GM23248 (cell line): ENCODE measurements around the gene KCNG4. TPM values are rescaled to one million over a fixed set of nuclear protein-coding genes. Genes with fewer than 3 reads are reported as not detected.
A peak's percentile ranks its signal among the peaks of the same experiment; 100 is the strongest.
"Not testable (repeated sequence)": the region's sequence is repeated elsewhere in the genome, so short reads cannot be mapped to it uniquely, and the experiment has no call there.

Experiments used
- DNase-seq: peaks from one replicate; pipeline ENCODE4 v3.0.0-alpha.2; 2015
- H2AFZ ChIP-seq: fragments of 200-600 bp; sonication (generic); 2 replicates; pipeline ENCODE4 v1.6.1; 2016; ENCODE audit warnings: antibody characterized with exemption
- H3F3A ChIP-seq: fragments of 200-600 bp; sonication (generic); 2 replicates; pipeline ENCODE4 v1.6.1; 2016; ENCODE audit warnings: mild to moderate bottlenecking, antibody characterized with exemption, mixed run types; ENCODE audit not compliant: insufficient read depth
- H3K27ac ChIP-seq: fragments of 200-600 bp; sonication (generic); 2 replicates; pipeline ENCODE4 v1.5.1; 2016; ENCODE audit warnings: mild to moderate bottlenecking
- H3K27me3 ChIP-seq: fragments of 200-600 bp; sonication (generic); replicated peaks from 2 replicates; pipeline ENCODE4 v1.6.1; 2016; ENCODE audit warnings: mild to moderate bottlenecking; ENCODE audit not compliant: insufficient read depth
- H3K36me3 ChIP-seq: fragments of 200-600 bp; sonication (generic); 2 replicates; pipeline ENCODE4 v1.6.1; 2016; ENCODE audit warnings: low read depth, mild to moderate bottlenecking
- H3K4me1 ChIP-seq: fragments of 200-600 bp; sonication (generic); 2 replicates; pipeline ENCODE4 v1.6.1; 2016; ENCODE audit warnings: mild to moderate bottlenecking; ENCODE audit not compliant: insufficient read depth
- H3K4me2 ChIP-seq: fragments of 200-600 bp; sonication (generic); one replicate; pipeline ENCODE4 v1.6.1; 2016; ENCODE audit warnings: mild to moderate bottlenecking; ENCODE audit not compliant: unreplicated experiment
- H3K4me3 ChIP-seq: fragments of 200-600 bp; sonication (generic); 2 replicates; pipeline ENCODE4 v1.5.1; 2016; ENCODE audit warnings: mild to moderate bottlenecking
- H3K79me2 ChIP-seq: fragments of 200-600 bp; sonication (generic); 2 replicates; pipeline ENCODE4 v1.6.1; 2016; ENCODE audit warnings: mild to moderate bottlenecking; ENCODE audit not compliant: insufficient read depth
- H3K9ac ChIP-seq: fragments of 200-600 bp; sonication (generic); 2 replicates; pipeline ENCODE4 v1.6.1; 2016; ENCODE audit warnings: mild to moderate bottlenecking
- H3K9me2 ChIP-seq: fragments of 200-600 bp; sonication (generic); 2 replicates; pipeline ENCODE4 v1.6.1; 2016; ENCODE audit warnings: mixed run types, mild to moderate bottlenecking, moderate library complexity; ENCODE audit not compliant: insufficient read depth
- H3K9me3 ChIP-seq: fragments of 200-600 bp; sonication (generic); one replicate; pipeline ENCODE4 v1.6.1; 2017; ENCODE audit warnings: low read depth
- H4K20me1 ChIP-seq: fragments of 200-600 bp; sonication (generic); 2 replicates; pipeline ENCODE4 v1.6.0; 2016; ENCODE audit not compliant: insufficient read depth
- EZH2 ChIP-seq: fragments of 200-600 bp; sonication (generic); IDR thresholded peaks from 2 replicates; pipeline ENCODE4 v1.6.1; 2018; ENCODE audit warnings: antibody characterized with exemption, mild to moderate bottlenecking; ENCODE audit not compliant: insufficient read depth, poor library complexity, severe bottlenecking
- EZH2phosphoT487 ChIP-seq: fragments of 200-600 bp; sonication (generic); IDR thresholded peaks from 2 replicates; pipeline ENCODE4 v1.6.1; 2018; ENCODE audit warnings: antibody characterized with exemption, moderate library complexity, mild to moderate bottlenecking, low read depth; ENCODE audit not compliant: insufficient read depth
- WGBS, 2 experiments: methylation state at CpG; one replicate each; pipeline ENCODE4 v1.1.6; 2015 to 2017; ENCODE audit warnings: low lambda C conversion rate in 2 of 2, low coverage in 1 of 2; ENCODE audit errors: missing lambda C conversion rate in 2 of 2; 5-methylcytosine and 5-hydroxymethylcytosine counted together
- in situ Hi-C: fragments of 300-500 bp; cut with MboI; formaldehyde crosslinking; loops from 2 replicates; pipeline ENCODE4 v1.15.0; 2020
- polyA plus RNA-seq: library from polyadenylated mRNA; unstranded; fragments of >200 nt; fragmentation: Nextera tagmentation; extraction: Ambion mirVana; gene quantifications from 2 replicates; pipeline ENCODE4 v1.2.1, GENCODE V29; 2016
- total RNA-seq: library from RNA; depleted of rRNA; stranded (reverse); fragments of >200 nt; shearing (Covaris generic); gene quantifications from 2 replicates; pipeline ENCODE4 v1.2.3, GENCODE V29; 2014

KCNG4 gene
- total and polyA plus RNA-seq, 2 experiments from 2014 or later: not detected

DNA sequence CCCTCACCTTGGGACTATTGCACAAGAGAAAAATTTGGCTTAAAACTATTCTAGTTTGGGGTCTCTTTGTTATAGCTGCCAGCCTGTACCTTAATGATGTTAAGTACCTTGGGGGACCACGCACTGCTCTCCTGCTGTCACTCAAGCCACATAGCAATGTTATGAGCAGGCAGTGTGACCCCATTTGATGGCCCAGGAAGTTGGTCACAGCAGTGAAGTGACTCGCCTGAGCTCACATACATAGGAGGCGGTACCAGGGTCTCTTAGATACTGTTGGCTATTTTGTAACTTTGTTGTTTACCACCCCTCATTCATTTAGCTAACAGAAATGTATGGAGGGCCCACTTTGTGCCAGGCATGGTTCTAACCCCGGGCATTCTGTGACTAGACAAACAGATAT lies 16.4 kb downstream of the KCNG4 start:
- peak; percentile 15 for DNase-seq
- Histone ChIP-seq H3K36me3 (no peaks in the 10 kb centered on the region), H3K4me3 (no peak overlapping the region), H3K9me3 (no peaks in the 10 kb centered on the region), H3K9ac (no peak overlapping the region), H3K4me2 (no peak overlapping the region), H3K27ac (no peak overlapping the region), H2AFZ (no peak overlapping the region), H3K79me2 (no peaks in the 10 kb centered on the region), H4K20me1 (no peaks in the 10 kb centered on the region), H3K4me1 (peaks cover 8% of the 10 kb centered on the region; the same call in 1 of the 2 replicates), H3K27me3 (no peaks in the 10 kb centered on the region; the same call in 1 of the 2 replicates), H3F3A (no peaks in the 10 kb centered on the region), H3K9me2 (no peaks in the 10 kb centered on the region)
- in situ Hi-C loops: no loop called here
- WGBS, 2 experiments: 86 to 89% methylated on average over 4 of the region's 4 CpGs
- TF ChIP-seq EZH2 (no peak), EZH2phosphoT487 (no peak)

DNA sequence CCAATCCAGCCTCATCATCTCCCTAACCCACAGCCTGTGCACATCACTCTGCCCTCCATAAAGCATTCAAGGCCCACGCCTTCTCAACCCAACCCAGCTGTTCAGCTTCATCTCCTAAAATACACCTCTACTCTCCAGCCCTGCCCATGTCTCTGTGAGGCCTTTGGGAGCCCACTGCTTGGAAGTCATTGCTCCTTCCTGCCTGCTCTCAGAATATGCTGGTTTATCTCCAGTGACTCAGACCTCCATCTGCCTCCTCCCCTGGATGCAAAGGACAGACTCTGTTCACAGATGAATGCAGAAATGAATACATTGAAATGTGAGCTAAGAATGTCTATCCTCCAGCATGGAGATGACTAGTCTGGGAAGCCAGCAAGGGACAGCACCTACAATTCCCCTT lies 19.0 kb downstream of the KCNG4 start:
- no peak overlapping the region for H3K9ac ChIP-seq
- DNase-seq: peak; percentile 55
- H3K9me3 ChIP-seq: no peaks in the 10 kb centered on the region
- H3K4me2 ChIP-seq: no peak overlapping the region
- H3K4me3 ChIP-seq: no peak overlapping the region
- H3K36me3 ChIP-seq: no peaks in the 10 kb centered on the region
- H3F3A ChIP-seq: no peaks in the 10 kb centered on the region
- H2AFZ ChIP-seq: no peak overlapping the region
- no peaks in the 10 kb centered on the region for H3K4me1 ChIP-seq
- no peaks in the 10 kb centered on the region for H4K20me1 ChIP-seq
- 74 to 90% methylated on average over 1 of the region's 1 CpG for WGBS, 2 experiments
- H3K27me3 ChIP-seq: no peaks in the 10 kb centered on the region; the same call in 1 of the 2 replicates
- TF ChIP-seq EZH2 (no peak), EZH2phosphoT487 (no peak)
- no peaks in the 10 kb centered on the region for H3K79me2 ChIP-seq
- H3K27ac ChIP-seq: no peak overlapping the region
- in situ Hi-C loops: no loop called here
- no peaks in the 10 kb centered on the region for H3K9me2 ChIP-seq

- no peaks in the 10 kb centered on the region for H4K20me1 ChIP-seq
- H3K79me2 ChIP-seq: no peaks in the 10 kb centered on the region
- no peak overlapping the region for H3K9ac ChIP-seq
- no peaks in the 10 kb centered on the region for H3F3A ChIP-seq
- no peak for TF ChIP-seq EZH2phosphoT487
- TF ChIP-seq EZH2: no peak
- no peak overlapping the region for H3K4me2 ChIP-seq
- H3K4me1 ChIP-seq: no peaks in the 10 kb centered on the region
- H3K9me3 ChIP-seq: no peaks in the 10 kb centered on the region
- H2AFZ ChIP-seq: no peak overlapping the region
- no peaks in the 10 kb centered on the region for H3K36me3 ChIP-seq
- in situ Hi-C loops: no loop called here
- 47 to 50% methylated on average over 6 of the region's 6 CpGs for WGBS, 2 experiments
- no peak for DNase-seq
- H3K27me3 ChIP-seq: no peaks in the 10 kb centered on the region; the same call in 1 of the 2 replicates
- no peak overlapping the region for H3K27ac ChIP-seq
- no peak overlapping the region for H3K4me3 ChIP-seq
- no peaks in the 10 kb centered on the region for H3K9me2 ChIP-seq
Observed at GRCh38 chr16:84218956-84219355, 20.9 kb downstream of the KCNG4 start.

- Histone ChIP-seq H3K4me1 (no peaks in the 10 kb centered on the region), H3K9me2 (no peaks in the 10 kb centered on the region), H4K20me1 (no peaks in the 10 kb centered on the region), H2AFZ (no peak overlapping the region), H3K79me2 (no peaks in the 10 kb centered on the region), H3K36me3 (no peaks in the 10 kb centered on the region), H3K27me3 (no peaks in the 10 kb centered on the region; the same call in 1 of the 2 replicates), H3F3A (no peaks in the 10 kb centered on the region), H3K4me3 (no peak overlapping the region), H3K9ac (no peak overlapping the region), H3K27ac (no peak overlapping the region), H3K4me2 (no peak overlapping the region), H3K9me3 (no peaks in the 10 kb centered on the region)
- in situ Hi-C loops: no loop called here
- WGBS, 2 experiments: 56 to 59% methylated on average over 17 of the region's 17 CpGs
- DNase-seq: no peak
- no peak for TF ChIP-seq EZH2phosphoT487
- no peak for TF ChIP-seq EZH2
Observed at GRCh38 chr16:84218176-84218823, 21.5 kb downstream of the KCNG4 start.

- H3K4me2 ChIP-seq, H3K27ac ChIP-seq, H2AFZ ChIP-seq, H3K9ac ChIP-seq, DNase-seq, in situ Hi-C loops, H3K79me2 ChIP-seq, H3K36me3 ChIP-seq, H3F3A ChIP-seq, H3K4me1 ChIP-seq, H3K9me3 ChIP-seq, H3K4me3 ChIP-seq, H4K20me1 ChIP-seq, H3K9me2 ChIP-seq, H3K27me3 ChIP-seq: not testable (repeated sequence)
- 58 to 65% methylated on average over 3 of the region's 3 CpGs for WGBS, 2 experiments
Observed at GRCh38 chr16:84216144-84216543, 23.7 kb downstream of the KCNG4 start.
